Hematopoietic multipotent progenitor cell treated with erythropoietin and hydrocortisone succinate and interleukin-3 and kit ligand, for 8 days (in vitro differentiated cells): ENCODE data around the gene SIN3A.
"Not testable (repeated sequence)": the region's sequence is repeated elsewhere in the genome, so short reads cannot be mapped to it uniquely, and the experiment has no call there.

Experiments used
- DNase-seq: peaks from one replicate; pipeline ENCODE4 v3.0.0-alpha.2; 2015

The SIN3A gene

DNA sequence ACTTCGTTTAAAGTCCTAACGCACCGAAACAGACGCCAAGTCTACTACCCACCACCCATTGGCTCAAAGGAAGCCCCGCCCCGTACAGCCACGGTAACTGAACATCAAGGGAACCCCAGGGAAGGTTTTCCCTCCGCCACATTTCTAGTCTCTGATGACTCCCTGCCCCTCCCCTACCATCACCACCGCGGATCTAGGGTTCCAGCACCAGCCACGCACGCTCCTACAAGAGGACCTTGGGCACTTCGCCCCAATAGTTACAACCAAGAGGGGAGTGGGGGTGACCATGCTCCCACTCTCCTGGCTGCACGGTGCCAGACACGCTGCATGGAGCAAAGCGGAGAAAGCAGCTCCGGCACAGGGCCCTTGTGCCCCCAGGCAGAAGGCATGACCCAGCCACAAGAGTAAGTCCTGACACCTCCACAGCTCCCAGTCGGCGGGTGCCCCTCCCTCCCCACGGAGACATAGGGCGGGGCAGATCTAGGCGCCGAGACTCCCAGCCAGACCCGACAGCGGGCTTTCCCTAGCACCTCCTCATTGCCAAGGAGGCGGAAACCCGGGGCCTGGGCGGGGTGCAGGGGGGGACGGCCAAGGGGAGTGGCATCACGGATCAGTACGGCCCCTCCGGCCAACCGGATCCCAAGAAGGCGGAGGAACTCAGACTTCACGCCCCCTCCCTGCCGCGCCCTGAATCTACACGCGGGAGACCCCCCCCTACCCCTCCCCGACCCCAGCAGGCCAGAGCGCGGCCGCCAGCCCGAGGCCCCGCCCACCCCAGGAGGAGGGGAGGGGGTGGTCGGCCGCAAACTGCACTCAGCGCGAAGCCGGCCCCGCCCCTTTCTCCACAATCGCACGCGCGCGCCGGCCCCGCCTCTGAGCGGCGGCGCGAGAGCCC lies 936 bp downstream of the SIN3A start:
- DNase-seq, result peak; percentile 97

DNA sequence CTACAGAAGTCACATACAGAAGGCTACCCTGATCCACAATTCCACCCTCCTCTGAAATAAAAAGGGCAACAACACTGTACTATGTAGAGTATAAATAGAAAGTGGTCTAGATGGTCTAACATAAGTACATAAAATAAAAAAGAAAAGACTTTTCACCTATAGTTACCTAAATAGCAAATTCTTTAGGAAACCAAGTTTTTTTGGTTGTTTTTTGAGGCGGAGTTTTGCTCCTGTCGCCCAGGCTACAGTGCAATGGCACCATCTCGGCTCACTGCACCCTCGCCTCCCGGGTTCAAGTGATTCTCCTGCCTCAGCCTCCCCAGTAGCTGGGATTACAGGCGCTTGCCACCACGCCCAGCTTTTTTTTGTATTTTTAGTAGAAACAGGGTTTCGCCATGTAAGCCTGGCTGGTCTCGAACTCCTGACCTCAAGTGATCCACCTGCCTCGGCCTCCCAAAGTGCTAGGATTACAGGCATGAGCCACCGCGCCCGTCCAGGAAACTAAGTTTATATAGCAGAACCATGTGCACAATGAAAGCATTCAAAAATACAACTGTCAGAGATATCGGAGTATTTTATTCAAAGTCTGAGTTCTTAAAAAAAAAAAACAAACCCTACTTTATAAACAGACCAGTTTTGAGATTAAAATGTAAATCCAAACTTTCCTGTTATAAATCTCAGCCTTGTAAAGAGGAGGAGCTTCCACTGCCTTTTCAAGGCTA lies 1.7 kb downstream of the SIN3A start:
- no peak for DNase-seq

DNA sequence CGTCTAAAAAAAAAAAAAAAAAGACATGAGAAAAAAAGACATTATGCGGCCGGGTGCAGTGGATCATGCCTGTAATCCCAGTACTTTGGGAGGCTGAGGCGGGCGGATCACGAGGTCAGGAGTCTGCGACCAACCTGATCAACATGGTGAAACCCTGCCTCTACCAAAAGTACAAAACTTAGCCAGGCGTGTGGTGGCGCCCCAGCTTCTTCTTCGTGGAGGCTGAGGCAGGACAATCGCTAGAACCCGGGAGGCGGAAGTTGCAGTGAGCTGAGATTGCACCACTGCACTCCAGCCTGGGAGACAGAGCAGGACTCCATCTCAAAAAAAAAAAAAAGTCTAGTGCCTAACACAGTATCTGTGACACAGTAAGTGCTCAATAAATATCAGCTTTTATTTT lies 3.3 kb downstream of the SIN3A start:
- not testable (repeated sequence) for DNase-seq

DNA sequence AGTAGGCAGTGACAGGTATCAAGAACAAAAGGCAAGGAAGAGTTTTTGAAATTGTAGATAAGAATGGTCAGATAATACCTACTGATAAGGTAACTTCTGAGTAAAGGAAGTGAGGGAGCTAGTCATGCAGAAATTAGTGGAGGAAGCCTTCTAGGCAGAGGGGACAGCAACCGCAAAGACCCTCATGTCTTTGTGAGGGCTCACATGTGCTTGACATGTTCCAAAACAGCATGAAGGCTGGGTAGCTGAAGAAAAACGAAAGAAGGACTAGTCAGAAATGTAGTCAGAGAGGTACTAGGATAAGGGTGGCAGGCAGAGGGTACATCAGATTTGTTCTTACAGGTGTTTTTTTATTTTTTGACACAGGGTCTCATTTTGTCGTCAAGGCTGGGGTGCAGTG lies 5.3 kb downstream of the SIN3A start:
- DNase-seq, result no peak

DNA sequence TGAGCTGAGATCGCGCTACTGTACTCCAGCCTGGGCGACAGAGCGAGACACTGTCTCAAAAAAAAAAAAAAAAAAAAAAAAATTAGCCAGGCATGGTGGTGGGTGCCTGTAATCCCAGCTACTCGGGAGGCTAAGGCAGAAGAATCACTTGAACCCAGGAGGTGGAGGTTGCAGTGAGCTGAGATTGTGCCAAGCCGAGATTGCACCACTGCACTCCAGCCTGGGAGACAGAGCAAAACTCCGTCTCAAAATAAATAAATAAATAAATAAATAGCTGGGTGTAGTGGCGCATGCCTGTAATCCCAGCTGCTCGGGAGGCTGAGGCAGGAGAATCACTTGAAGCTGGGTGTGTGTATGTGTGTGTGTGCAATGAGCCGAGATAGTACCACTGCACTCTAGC lies 6.2 kb downstream of the SIN3A start:
- not testable (repeated sequence) for DNase-seq

DNA sequence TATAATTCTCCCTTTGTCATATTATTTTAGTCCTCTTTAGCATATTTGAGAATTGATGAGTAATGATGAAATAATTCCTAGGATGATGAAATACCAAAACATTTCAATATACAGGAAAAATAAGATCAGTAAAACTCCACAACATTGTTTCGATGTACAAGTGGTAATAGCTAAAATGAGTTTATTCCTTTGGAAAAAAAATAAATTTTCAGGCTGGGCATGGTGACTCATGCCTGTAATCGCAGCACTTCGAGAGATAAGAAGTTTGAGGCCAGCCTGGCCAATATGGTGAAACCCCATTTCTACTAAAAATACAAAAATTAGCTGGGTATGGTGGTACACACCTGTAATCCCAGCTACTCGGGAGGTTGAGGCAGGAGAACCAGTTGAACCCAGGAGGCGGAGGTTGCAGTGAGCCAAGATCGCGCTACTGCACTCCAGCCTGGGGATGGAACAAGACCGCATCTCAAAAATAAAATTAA lies 7.5 kb downstream of the SIN3A start:
- peak; percentile 41 for DNase-seq

DNA sequence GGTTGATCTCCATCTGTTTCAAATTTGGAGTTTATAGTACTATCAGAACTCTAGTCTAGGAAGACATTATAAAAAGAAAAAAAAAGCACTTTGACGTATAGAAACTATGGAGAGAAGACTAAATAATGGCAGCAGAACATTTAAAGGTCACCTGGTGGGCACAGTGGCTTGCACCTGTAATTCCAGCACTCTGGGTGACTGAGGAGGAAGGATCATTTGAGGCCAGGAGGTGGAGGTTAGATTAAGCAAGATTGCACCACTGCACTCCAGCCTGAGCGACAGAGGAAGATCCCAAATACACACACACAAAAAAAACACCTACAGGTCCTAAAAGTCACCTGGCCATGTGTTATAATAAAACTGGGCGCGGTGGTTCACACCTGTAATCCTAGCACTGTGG lies 13.8 kb downstream of the SIN3A start:
- DNase-seq, result no peak

DNA sequence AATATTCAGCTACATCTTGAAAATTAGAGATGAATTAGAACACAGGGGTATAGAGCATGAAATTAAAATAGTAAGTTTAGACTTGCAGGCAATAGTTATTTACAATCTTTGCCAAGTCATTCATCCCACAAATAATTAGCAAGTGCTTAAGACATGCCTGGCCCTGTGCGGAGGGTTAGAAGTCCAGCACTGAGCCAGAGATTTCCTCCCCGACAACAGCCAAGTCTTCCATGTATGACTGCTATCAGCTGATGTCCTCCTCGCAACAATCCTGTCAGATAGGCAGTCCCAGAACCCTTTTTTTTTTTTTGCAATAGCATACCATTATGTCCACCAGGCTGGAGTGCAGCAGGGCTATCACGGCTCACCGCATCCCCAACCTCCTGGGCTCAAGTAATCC lies 14.6 kb downstream of the SIN3A start:
- DNase-seq, result no peak

DNA sequence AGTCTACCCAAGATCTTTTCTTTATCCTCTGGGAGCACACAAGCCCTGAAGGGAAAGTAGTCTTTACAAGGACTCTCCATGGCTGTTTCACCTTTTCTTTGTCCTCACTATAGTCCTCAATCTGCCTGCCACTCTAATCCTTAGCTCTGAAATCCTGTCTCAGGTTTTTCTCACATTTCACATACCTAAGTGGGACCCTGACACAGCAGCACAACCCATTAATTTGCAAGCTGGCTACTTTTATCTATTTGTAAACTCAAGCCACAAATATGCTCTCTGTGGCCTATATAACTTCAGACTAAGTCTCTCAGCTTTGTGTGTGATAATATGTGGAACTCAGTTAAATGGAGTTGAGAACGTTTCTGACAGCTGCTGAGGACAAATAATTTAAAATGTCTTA lies 19.8 kb downstream of the SIN3A start:
- no peak for DNase-seq

DNA sequence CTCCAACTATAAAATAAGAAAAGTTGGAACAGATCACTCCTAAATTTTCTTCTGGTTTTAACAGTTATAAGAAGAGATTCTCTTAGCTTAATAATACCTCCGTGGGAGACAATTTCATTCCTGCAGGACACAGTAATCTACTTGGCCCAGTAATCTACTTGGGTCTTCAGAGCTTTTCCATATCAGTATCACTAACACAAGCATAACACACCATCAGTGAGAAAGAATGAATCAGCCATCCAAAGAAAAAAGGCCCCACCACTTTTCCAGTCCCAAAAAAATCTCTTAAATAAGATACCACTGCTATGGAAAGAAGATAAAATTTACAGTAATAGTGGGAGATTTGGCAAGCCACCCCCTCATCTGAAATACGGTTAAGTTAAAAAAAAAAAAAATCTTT lies 20.2 kb downstream of the SIN3A start:
- DNase-seq, result no peak

DNA sequence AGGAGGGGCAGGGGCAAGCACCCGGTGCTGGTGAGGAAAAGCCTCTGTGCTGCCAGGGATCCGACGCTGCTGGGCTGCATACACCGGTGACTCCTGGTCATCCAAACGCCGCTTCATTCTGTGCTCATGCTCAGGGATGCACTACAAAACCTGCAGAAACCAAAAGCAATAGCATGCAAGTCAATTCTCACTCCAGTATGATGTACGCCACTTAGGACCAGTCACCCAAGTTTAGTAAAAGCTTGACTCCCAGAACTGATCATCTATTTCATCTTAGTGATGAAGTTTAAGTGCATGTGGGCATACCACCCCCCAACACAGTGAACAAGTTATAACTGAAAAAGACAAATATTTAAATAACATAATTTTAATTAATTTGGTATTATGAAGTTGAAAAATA lies 21.2 kb downstream of the SIN3A start:
- DNase-seq, result no peak

DNA sequence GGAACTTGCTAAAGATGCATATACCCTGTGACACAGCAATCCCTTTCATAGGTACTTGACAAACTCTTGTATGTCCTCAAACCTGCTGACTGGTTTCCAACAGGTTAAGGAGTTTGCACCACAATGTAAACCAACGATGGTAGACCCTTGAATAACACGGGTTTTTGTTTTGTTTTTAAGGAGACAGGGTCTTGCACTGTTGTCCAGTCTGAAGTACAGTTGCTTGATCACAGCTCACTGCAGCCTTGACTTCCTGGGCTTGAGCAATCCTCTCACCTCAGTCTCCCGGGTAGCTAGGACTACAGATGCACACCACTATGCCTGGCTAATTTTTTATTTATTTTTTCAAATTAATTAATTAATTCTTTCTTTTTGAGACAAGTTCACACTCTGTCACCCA lies 23.3 kb downstream of the SIN3A start:
- no peak for DNase-seq

DNA sequence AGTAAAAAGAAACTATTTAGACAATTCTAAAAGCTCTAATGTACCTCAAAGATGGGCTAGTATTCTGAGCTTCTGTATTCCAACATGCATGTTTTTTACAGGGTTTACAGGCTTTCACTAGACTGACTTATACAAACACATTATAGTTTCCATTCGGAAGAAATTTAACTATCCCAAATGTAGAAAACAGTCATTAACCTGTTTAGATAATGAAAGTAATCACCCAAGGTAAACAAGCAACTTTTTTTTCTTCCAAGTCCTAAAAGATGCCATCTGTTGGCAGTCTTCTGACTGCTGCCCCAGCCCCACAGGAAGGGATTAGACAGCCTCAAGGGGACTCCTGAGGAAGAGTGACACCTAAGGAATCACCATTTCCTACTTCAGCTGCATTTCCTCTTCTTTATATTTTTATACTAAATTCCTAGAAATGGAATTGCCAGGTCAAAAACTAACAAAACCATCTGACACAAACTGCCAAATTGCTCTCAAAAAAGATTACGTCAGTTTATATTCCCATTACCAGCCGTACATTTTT lies 25.5 kb downstream of the SIN3A start:
- DNase-seq, result no peak

DNA sequence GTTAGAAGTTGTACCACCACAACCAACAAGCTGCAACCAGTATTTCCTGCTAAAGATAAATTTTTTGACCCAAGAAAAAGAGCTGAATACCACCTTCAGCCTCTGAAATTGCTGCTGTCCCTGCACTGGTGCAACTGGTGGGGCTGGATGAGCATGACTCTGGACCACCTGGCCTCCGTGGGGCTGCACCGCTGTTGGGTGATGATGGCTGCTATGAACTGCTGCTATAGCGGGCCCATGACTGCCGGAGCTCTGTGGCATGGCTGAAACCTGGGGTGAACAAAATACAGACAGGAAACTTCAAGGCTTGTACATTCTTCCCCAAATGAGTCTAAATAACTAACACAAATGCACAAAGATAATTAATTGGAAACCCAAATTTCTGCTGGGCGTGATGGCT lies 28.9 kb downstream of the SIN3A start:
- no peak for DNase-seq

DNA sequence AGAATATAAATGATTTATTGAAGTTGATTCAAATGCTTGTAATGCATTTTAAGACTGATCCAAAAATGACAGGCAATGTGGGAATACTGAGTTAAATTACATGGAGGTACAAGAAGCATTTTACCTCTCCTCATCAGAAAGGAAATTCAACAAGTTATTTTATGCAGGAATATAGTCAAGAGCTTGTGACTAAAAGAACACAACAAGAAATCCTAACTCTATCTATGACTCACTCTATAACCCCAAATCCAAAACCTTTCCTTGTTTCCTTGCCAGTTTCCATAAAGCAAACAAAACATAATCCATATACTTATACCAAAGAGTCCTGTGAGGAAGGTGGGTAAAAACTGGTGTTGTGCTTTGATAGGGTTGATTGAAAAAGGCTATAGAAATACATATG lies 30.8 kb downstream of the SIN3A start:
- DNase-seq, result no peak

DNA sequence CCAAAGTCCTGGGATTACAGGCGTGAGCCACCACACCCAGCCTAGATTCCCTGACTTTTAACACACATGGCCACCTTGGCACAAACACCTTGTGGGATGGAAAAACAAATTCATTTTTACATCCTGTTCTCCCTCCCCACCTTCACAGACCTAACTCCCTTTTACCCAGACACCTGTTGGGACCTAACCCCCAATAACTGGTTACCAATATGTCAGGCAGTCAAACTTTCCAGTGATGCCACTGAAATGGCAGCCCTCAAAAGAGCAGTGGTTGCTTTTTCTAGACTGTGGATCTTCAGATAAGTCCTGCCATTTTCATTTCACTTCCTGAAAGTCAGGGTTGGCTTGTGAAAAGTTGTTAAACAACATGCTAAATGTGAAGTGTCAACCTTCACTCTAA lies 34.9 kb downstream of the SIN3A start:
- no peak for DNase-seq

DNA sequence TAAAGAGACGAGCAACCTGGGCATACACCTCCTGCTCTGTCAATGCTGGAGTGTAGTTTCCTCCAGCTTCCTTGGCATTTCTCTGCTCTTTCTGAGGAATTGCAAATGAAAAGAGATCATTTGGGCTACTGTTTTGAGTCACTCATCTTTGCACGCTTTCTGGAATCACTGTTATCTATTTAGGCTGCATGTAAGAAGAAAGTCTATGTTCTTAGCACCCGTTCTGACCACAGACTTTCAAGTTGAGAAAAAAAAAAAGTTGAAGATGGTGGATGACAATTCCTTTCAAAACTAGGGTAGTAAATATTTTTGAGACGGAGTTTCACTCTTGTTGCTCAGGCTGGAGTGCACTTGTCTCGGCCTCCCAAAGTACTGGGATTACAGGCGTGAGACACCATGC lies 41.3 kb downstream of the SIN3A start:
- DNase-seq, result no peak

DNA sequence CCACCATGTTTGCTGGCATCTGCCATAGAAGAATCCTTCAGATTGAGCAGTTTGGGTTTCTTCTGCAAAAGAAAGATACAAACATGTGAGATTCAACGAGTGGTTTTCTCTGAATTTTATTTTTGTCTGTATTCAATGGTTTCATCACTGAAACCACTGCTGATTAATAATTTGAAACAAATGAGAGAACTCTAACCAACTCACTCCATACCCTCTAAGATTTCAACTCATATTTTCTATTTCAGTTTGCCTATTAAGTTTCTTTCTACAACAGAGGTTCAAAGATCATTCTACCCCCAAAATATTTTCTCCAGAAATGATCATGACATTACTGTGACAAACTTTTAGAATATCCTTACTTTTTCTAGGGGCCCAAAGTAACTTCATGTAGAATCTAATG lies 44.4 kb downstream of the SIN3A start:
- DNase-seq, result no peak

DNA sequence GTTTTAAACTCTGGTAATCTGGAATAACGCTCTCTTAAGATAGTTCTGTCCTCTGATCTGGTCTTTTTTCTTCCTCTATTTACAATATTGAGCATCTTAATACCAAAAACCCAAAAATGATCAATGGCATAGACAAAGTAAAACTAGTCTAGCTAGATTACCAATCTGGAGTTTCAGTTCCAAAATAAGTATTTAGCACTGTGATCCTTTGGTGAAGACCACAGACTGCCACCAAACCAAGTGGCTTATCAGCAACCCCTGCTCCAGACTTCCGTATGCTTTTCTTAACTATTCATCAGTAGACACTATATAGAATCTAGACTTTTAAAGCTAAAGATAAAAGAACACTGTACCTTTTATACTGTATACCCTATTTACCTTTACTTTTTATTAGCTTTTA lies 47.6 kb downstream of the SIN3A start:
- no peak for DNase-seq

DNA sequence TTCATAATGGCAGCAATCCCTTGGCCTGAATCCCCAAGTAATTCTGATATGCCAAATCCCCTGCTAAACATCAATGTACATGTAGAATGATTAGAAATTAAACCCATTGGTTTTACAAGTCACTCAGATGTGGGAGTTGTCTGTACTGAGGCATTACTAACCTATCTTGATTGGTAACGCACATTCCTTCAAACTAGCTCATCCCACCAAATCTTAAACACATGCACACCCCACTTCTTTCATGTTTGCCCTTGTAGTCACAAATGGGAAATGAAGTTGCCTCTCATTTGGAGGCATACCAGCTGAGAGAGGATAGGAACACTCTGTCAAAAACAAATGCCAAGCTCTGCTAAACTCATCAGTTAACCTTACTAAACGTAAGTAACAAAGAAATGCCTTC lies 54.0 kb downstream of the SIN3A start:
- DNase-seq, result no peak

DNA sequence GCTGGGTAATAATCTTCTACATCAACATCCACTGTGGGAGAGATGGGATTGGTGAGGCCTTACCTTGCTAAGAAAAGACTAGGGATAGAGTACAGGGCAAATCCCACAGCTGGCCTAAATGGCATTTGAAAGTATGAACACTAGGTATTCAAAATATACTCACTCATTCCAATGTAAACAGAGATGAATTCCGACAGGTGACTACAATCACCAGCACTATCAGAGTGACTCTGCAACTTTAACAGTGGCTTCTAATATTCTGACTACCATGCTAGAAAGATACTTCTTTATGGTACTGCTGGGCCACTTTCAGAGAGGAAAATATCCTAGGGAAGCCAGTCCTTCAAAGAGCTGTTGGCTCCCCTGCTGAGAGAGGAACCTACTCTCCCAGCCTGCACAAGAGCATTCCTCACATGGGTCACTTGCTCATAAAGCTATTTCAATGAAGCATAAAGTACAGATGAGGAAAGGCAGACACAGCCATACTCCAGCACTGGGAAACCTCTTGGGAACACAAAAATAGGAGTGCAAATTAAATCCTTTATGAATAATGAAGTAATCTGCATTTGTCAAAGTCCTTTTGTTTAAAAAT lies 61.6 kb downstream of the SIN3A start:
- no peak for DNase-seq

DNA sequence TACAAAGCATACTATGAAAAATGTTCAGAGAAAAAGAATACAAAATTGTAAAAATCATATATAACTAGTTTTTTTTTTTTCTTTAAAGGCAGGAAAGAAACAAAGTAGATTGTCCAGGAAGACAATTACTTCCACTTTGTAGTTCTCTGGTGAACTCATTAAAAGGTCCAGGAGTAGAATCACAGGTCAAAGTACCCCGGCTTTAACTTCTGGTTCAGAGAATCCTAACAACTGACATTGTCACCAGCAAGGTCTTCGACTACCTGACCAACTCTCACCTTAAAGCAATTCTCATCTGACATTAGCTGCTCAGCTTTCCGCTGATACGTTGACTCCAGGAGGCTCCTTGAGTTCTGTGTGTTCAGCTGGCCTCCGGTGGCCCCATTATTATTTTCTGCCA lies 67.5 kb downstream of the SIN3A start:
- DNase-seq, result not testable (repeated sequence)

DNA sequence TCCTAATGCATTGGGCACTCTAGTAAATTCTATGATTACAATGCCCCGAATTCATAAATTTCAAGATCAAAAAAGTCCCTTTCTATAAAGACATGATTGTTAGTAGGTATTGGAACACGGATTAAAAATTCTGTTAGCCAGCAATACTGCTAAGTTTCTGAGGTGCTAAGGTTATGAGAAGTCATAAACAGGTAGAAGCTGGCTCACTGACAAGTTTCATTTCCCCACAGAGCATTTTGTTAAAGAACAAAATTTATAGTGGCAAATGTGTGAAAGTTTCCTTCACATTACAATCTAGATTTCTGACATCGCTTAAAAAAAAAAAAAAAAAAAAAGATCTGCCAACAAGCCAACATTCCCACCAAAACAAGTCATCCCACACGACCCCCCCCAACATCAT lies 70.7 kb downstream of the SIN3A start:
- DNase-seq, result no peak
